Esophagus mucosa (tissue), 1 donor: ENCODE measurements around the gene TUNAR. TPM values are rescaled to one million over a fixed set of nuclear protein-coding genes. Genes with fewer than 3 reads are reported as not detected.

Experiments
- total RNA-seq: library from RNA; stranded (reverse); gene quantifications from one replicate; pipeline ENCODE4 v1.2.4, GENCODE V29; 2023
- donor health status: DM: yes; HTN: yes; CAD: no.

TUNAR gene
- total RNA-seq, 1 donor from 2014 or later, result not detected

Other genes with a start within 250 kb of the TUNAR start
- gene TCL1B, start 190.4 kb upstream of the TUNAR start, total RNA-seq, result not detected
- 0.40 TPM for gene TCL1A, start 162.7 kb upstream of the TUNAR start, total RNA-seq
- 3.7 TPM for gene C14orf132, start 162.5 kb downstream of the TUNAR start, total RNA-seq